Panc1 (cell line): Measurements from ENCODE around the gene KIF1A. TPM values are rescaled to one million over a fixed set of nuclear protein-coding genes. Genes with fewer than 3 reads are reported as not detected.

Source experiments
- ATAC-seq: fragments of 200-7000 bp; cut with Tn5 transposase; 2 replicates; pipeline ENCODE4 v1.9.1; 2020; ENCODE audit warnings: mild to moderate bottlenecking, moderate library complexity
- BruUV-seq: library from RNA; stranded (reverse); fragments of 400-500 nt; replicated peaks from 2 replicates; lab custom pipeline; 2021; lab: Mats Ljungman, UMichigan
- CTCF ChIA-PET: fragments of 300-600 bp; sonication (Branson Sonifier 250); formaldehyde crosslinking; loops from one replicate; lab custom pipeline; 2022; ENCODE audit warnings: antibody characterized with exemption; lab: Charles Lee
- POLR2A ChIA-PET: fragments of 300-600 bp; sonication (Branson Sonifier 250); formaldehyde crosslinking; loops from one replicate; lab custom pipeline; 2022; ENCODE audit warnings: antibody characterized with exemption; lab: Charles Lee
- DNase-seq: peaks from one replicate; pipeline ENCODE4 v3.0.0-alpha.2; 2010; ENCODE audit warnings: low read depth, low spot score
- H3K27ac ChIP-seq: 2 replicates; pipeline ENCODE4 v1.5.1; 2011; ENCODE audit warnings: mild to moderate bottlenecking, low read length, inconsistent platforms
- H3K27me3 ChIP-seq: fragments of 200-500 bp; sonication (Bioruptor generic); 2 replicates; pipeline ENCODE4 v1.6.0; 2014; ENCODE audit warnings: low read length, inconsistent platforms; ENCODE audit not compliant: control insufficient read depth, insufficient read depth
- H3K36me3 ChIP-seq: fragments of 200-500 bp; sonication (Bioruptor generic); 2 replicates; pipeline ENCODE4 v1.5.1; 2014; ENCODE audit warnings: inconsistent platforms, mild to moderate bottlenecking, low read length, moderate library complexity; ENCODE audit not compliant: control insufficient read depth, insufficient read depth
- H3K4me1 ChIP-seq: 2 replicates; pipeline ENCODE4 v1.5.1; 2011; ENCODE audit warnings: inconsistent platforms, mild to moderate bottlenecking, low read length, moderate library complexity; ENCODE audit not compliant: control insufficient read depth, insufficient read depth
- H3K4me3 ChIP-seq, 2 experiments: 2 replicates each; pipeline ENCODE4 v1.5.1; 2011 to 2012; ENCODE audit warnings: low read depth in 2 of 2, low read length in 2 of 2, mild to moderate bottlenecking in 2 of 2, inconsistent platforms in 1 of 2, moderate library complexity in 1 of 2
- H3K9me3 ChIP-seq: fragments of 200-500 bp; sonication (Bioruptor generic); 2 replicates; pipeline ENCODE4 v1.5.1; 2014; ENCODE audit warnings: low read depth, mild to moderate bottlenecking, inconsistent platforms, low read length, moderate library complexity; ENCODE audit not compliant: control insufficient read depth, insufficient read depth
- POLR2AphosphoS5 ChIP-seq: IDR thresholded peaks from 2 replicates; pipeline ENCODE4 v1.6.1; 2012; ENCODE audit warnings: mild to moderate bottlenecking, low read depth, low read length, moderate library complexity
- SIN3A ChIP-seq: IDR thresholded peaks from 2 replicates; pipeline ENCODE4 v1.6.1; 2012; ENCODE audit warnings: low read depth, mild to moderate bottlenecking, low read length, moderate library complexity, borderline replicate concordance; ENCODE audit not compliant: insufficient read depth
- TCF7L2 ChIP-seq: IDR thresholded peaks from 2 replicates; pipeline ENCODE4 v1.6.1; 2011; ENCODE audit warnings: mild to moderate bottlenecking, low read depth, low read length, inconsistent platforms
- in situ Hi-C: cut with HindIII; loops from 2 replicates; pipeline ENCODE4 v1.10.0; 2016; ENCODE audit warnings: low sequenced_read_pairs, low pct_unique_long_range_greater_than_20kb
- intact Hi-C: fragments of 100-400 bp; cut with micrococcal nuclease; formaldehyde crosslinking; loops from one replicate; pipeline ENCODE4 v1.10.0; 2022; ENCODE audit not compliant: unreplicated experiment
- total RNA-seq: library from RNA; stranded (reverse); gene quantifications from one replicate; pipeline ENCODE4 v1.2.1, GENCODE V29; 2021; ENCODE audit not compliant: unreplicated experiment
- TF ChIP-seq, protein P1 (sequence below), 2 experiments: IDR thresholded peaks; 2 replicates each; pipeline ENCODE4 v1.6.1; 2011 to 2012; ENCODE audit warnings: low read depth in 2 of 2, control low read depth in 1 of 2, low read length in 1 of 2, mild to moderate bottlenecking in 1 of 2, moderate library complexity in 1 of 2; ENCODE audit not compliant: insufficient read depth in 1 of 2
- TF ChIP-seq, protein P2 (sequence below): fragments of 450-650 bp; IDR thresholded peaks from 2 replicates; pipeline ENCODE4 v1.5.1; 2017; ENCODE audit warnings: mild to moderate bottlenecking

The KIF1A gene
- total RNA-seq, 1 experiment from 2014 or later = 132 TPM

DNA sequence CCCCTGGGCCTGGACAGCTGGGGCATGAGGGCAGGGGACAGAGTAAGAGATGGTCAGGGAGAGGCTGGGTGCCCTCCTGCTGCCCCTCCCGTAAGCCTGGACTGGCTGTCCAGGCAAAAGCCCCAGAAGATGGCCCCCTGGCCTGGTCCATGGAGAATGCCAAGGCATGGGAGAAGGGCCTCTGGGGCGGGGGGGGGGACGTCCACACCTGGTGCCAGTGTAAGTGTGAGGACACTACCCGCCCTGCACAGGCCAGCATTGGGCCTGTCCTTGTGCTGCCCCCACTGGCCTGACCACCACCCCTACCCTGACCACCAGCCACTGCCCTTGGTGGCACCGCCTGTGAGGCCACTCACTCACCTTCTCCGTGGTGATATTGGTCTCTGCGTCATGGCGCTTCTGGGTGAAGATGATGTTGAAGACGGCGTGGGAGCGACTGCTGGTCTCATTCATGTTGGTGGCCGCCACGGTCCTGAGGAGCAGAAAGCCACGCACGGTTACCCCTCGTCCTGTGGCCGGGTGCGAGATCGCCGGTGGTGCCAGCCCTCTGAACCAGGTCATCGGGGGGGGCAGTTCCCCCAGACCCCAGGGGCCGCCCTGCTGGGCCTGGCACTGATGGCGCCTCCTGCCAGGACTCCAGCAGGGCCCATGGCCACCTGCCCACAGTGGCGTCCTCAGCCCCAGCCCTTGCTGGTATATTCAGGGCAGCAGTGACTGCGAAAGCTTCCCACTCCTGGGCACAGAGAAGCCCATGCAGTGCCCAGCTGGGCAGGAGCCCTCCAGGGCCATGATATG is 35.2 kb downstream of the KIF1A start:
- Histone ChIP-seq H3K27ac (no peak overlapping the region), H3K36me3 (no peaks in the 10 kb centered on the region), H3K9me3 (no peaks in the 10 kb centered on the region), H3K27me3 (no peaks in the 10 kb centered on the region), H3K4me3 (no peak overlapping the region), H3K4me1 (no peaks in the 10 kb centered on the region)
- BruUV-seq = no TSS peak
- in situ Hi-C loops = no loop called here
- DNase-seq (no peak), ATAC-seq (no peak)
- ChIA-PET CTCF (no interaction called here), POLR2A (no interaction called here)
- TF ChIP-seq, protein P1, sequence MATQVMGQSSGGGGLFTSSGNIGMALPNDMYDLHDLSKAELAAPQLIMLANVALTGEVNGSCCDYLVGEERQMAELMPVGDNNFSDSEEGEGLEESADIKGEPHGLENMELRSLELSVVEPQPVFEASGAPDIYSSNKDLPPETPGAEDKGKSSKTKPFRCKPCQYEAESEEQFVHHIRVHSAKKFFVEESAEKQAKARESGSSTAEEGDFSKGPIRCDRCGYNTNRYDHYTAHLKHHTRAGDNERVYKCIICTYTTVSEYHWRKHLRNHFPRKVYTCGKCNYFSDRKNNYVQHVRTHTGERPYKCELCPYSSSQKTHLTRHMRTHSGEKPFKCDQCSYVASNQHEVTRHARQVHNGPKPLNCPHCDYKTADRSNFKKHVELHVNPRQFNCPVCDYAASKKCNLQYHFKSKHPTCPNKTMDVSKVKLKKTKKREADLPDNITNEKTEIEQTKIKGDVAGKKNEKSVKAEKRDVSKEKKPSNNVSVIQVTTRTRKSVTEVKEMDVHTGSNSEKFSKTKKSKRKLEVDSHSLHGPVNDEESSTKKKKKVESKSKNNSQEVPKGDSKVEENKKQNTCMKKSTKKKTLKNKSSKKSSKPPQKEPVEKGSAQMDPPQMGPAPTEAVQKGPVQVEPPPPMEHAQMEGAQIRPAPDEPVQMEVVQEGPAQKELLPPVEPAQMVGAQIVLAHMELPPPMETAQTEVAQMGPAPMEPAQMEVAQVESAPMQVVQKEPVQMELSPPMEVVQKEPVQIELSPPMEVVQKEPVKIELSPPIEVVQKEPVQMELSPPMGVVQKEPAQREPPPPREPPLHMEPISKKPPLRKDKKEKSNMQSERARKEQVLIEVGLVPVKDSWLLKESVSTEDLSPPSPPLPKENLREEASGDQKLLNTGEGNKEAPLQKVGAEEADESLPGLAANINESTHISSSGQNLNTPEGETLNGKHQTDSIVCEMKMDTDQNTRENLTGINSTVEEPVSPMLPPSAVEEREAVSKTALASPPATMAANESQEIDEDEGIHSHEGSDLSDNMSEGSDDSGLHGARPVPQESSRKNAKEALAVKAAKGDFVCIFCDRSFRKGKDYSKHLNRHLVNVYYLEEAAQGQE (IDR thresholded peaks at IDR 0.05; ENCODE audit: insufficient read depth in 1 of 2, low read depth in 2 of 2, low read length in 1 of 2) = no peak
- TF ChIP-seq, protein P2, sequence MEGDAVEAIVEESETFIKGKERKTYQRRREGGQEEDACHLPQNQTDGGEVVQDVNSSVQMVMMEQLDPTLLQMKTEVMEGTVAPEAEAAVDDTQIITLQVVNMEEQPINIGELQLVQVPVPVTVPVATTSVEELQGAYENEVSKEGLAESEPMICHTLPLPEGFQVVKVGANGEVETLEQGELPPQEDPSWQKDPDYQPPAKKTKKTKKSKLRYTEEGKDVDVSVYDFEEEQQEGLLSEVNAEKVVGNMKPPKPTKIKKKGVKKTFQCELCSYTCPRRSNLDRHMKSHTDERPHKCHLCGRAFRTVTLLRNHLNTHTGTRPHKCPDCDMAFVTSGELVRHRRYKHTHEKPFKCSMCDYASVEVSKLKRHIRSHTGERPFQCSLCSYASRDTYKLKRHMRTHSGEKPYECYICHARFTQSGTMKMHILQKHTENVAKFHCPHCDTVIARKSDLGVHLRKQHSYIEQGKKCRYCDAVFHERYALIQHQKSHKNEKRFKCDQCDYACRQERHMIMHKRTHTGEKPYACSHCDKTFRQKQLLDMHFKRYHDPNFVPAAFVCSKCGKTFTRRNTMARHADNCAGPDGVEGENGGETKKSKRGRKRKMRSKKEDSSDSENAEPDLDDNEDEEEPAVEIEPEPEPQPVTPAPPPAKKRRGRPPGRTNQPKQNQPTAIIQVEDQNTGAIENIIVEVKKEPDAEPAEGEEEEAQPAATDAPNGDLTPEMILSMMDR = no peak
- TF ChIP-seq SIN3A = no peak
- TF ChIP-seq TCF7L2 = no peak
- TF ChIP-seq POLR2AphosphoS5 = no peak
- intact Hi-C loops = no loop called here

DNA sequence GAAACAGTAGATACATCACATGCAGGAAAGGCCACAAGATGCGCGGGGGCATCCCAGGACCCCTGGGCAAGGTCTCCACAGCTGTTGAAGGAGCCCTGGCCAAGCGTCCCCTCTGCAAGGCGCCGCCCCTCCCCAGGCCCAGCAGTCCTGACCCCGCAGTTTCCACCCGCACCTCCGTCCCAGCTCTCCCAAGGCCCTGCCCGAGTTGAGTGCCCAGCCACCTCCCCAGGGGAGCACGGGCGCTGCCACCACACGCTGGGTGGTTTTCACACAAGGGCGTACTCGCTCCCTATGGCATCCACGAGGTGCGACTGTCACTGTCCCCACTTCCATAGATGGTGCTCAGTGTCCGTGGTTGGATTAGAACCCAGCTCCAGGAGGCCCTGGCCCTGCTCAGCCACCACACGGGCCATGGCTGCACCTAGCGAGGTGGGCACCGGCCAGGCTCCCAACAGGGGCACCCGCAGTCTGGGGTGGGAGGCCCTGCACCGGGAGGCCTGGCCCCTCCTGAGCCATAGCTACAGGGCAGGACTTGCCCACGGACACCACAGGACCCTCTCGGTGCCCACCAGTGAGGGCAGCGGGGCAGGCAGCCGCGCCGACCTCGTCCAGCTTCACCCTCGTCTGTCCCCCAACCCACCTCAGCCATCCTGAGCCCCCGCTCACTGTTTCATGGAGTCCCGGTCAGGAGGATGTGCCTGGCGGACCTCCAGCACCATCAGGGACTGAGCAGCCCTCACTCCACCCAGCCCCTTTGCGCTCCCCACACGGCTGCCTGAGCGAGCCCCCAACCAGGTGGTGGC is 36.0 kb downstream of the KIF1A start:
- ChIA-PET POLR2A (no interaction called here), CTCF (no interaction called here)
- DNase-seq (no peak), ATAC-seq (no peak)
- Histone ChIP-seq H3K27ac (no peak overlapping the region), H3K9me3 (no peaks in the 10 kb centered on the region), H3K4me3 (no peak overlapping the region), H3K27me3 (no peaks in the 10 kb centered on the region), H3K4me1 (no peaks in the 10 kb centered on the region), H3K36me3 (no peaks in the 10 kb centered on the region)
- in situ Hi-C loops (no loop called here), intact Hi-C loops (no loop called here)
- TF ChIP-seq TCF7L2 (no peak), SIN3A (no peak), POLR2AphosphoS5 (no peak)
- TF ChIP-seq, protein P1 (IDR thresholded peaks at IDR 0.05; ENCODE audit: insufficient read depth in 1 of 2, low read depth in 2 of 2, low read length in 1 of 2) = no peak
- TF ChIP-seq, protein P2 = no peak
- BruUV-seq = no TSS peak
